AG09319 (cell line): ENCODE measurements around the gene ACSS3.
"Not testable (repeated sequence)": the region's sequence is repeated elsewhere in the genome, so short reads cannot be mapped to it uniquely, and the experiment has no call there.

Experiments
- DNase-seq: peaks from one replicate; pipeline ENCODE4 v3.0.0-alpha.2; 2010; ENCODE audit warnings: low read depth; ENCODE audit errors: extremely low read depth
- TF ChIP-seq, protein P1 (sequence below): IDR thresholded peaks from 2 replicates; pipeline ENCODE4 v1.5.1; 2011; ENCODE audit warnings: low read depth, mild to moderate bottlenecking, inconsistent platforms, low read length, moderate library complexity

ACSS3 gene

GRCh38 chr12:81187686-81188085 is 109.8 kb downstream of the ACSS3 start:
- TF ChIP-seq, protein P1, sequence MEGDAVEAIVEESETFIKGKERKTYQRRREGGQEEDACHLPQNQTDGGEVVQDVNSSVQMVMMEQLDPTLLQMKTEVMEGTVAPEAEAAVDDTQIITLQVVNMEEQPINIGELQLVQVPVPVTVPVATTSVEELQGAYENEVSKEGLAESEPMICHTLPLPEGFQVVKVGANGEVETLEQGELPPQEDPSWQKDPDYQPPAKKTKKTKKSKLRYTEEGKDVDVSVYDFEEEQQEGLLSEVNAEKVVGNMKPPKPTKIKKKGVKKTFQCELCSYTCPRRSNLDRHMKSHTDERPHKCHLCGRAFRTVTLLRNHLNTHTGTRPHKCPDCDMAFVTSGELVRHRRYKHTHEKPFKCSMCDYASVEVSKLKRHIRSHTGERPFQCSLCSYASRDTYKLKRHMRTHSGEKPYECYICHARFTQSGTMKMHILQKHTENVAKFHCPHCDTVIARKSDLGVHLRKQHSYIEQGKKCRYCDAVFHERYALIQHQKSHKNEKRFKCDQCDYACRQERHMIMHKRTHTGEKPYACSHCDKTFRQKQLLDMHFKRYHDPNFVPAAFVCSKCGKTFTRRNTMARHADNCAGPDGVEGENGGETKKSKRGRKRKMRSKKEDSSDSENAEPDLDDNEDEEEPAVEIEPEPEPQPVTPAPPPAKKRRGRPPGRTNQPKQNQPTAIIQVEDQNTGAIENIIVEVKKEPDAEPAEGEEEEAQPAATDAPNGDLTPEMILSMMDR = no peak

GRCh38 chr12:81196595-81196994 is 118.7 kb downstream of the ACSS3 start:
- TF ChIP-seq, protein P1 = no peak
- DNase-seq = no peak

More at GRCh38 chr12:81187686-81188085, 109.8 kb downstream of the ACSS3 start:
- DNase-seq = no peak

- not testable (repeated sequence) for DNase-seq
These were observed 122.7 kb downstream of the ACSS3 start for GRCh38 chr12:81200561-81200960.

DNA sequence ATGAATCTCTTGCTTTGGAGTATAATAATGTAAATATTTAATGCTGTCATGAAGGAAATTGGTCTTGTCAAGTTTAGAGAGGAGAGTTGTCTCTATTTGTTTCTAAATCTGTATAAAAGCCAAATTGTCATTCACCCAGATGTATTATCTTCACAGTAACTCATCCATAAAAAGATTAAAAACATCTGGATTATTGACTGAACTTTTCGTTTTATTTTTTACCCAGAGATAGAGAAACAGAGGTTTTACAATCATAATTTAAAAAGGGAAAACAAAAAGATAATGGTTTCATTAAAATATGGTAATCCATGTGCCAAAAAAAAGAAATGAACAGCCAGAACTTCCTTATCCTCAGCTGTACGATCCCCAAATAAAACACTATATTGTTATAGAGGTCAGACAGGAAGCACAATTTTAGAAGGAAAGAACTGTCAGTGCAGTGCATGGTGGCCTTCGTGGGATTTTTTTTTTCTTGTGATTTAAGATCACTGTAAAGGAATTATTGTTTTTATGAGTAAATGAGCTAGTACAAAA is 125.9 kb downstream of the ACSS3 start:
- no peak for DNase-seq
- TF ChIP-seq, protein P1 = no peak

DNA sequence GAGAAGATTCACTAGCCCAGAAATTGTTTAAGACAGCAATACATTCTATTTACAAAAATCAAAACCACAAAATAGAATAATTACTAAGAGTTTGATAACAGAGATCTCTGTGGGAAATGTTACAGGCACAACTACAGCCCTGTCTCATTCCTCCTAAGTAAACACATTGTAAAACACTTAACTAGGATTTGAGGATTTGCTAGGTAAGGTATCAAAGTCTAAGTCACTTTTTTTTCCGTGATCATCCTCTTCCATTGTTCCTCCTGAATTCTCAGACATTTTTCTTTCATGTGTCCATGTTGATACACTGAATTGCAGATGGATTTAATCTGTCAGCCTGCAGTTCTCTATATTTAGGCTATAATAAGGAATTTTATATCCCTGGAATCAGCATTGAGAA is 127.5 kb downstream of the ACSS3 start:
- TF ChIP-seq, protein P1 = no peak

GRCh38 chr12:81206429-81206828 is 128.6 kb downstream of the ACSS3 start:
- TF ChIP-seq, protein P1 = no peak
- DNase-seq = no peak

More for the DNA sequence above, 127.5 kb downstream of the ACSS3 start:
- no peak for DNase-seq

- TF ChIP-seq, protein P1 = no peak
- no peak for DNase-seq
These were observed 129.3 kb downstream of the ACSS3 start for GRCh38 chr12:81207173-81207572.

- TF ChIP-seq, protein P1 = no peak
- DNase-seq = no peak
These were observed 129.8 kb downstream of the ACSS3 start for GRCh38 chr12:81207664-81208063.
